Measurements from ENCODE around the gene NEBL. TPM values are rescaled to one million over a fixed set of nuclear protein-coding genes. Genes with fewer than 3 reads are reported as not detected.

Gene NEBL
- total RNA-seq, 1 donor from 2014 or later = 106 TPM

DNA sequence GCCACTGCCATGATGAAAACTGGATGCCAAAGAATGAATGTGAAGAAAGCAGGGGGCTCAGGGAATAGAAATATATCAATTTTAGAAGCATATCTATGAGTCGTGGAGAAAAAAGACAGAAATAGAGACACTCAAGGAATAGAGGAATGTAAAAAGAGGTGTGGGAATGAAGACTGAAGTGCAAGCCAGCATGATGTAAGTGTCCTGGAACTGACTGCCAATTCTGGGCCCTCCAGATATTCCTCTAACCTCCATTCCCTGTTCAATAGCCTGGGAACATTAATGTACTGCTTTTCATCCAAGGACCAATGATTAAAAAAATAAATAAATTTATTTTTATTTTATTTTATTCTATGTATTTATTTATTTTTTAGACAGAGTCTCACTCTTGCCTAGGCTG, 40.6 kb downstream of the NEBL start:
- no peaks in the 10 kb centered on the region for H3K36me3 ChIP-seq
- intact Hi-C loops (cut with DNase I) = no loop called here
- H3K4me3 ChIP-seq = no peak overlapping the region
- H3K4me1 ChIP-seq = no peaks in the 10 kb centered on the region
- DNase-seq (no peak), ATAC-seq (no peak)
- H3K27me3 ChIP-seq = no peaks in the 10 kb centered on the region
- H3K9me3 ChIP-seq = no peaks in the 10 kb centered on the region
- TF ChIP-seq, protein P1, sequence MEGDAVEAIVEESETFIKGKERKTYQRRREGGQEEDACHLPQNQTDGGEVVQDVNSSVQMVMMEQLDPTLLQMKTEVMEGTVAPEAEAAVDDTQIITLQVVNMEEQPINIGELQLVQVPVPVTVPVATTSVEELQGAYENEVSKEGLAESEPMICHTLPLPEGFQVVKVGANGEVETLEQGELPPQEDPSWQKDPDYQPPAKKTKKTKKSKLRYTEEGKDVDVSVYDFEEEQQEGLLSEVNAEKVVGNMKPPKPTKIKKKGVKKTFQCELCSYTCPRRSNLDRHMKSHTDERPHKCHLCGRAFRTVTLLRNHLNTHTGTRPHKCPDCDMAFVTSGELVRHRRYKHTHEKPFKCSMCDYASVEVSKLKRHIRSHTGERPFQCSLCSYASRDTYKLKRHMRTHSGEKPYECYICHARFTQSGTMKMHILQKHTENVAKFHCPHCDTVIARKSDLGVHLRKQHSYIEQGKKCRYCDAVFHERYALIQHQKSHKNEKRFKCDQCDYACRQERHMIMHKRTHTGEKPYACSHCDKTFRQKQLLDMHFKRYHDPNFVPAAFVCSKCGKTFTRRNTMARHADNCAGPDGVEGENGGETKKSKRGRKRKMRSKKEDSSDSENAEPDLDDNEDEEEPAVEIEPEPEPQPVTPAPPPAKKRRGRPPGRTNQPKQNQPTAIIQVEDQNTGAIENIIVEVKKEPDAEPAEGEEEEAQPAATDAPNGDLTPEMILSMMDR (IDR thresholded peaks at IDR 0.05) = no peak
- no peak overlapping the region for H3K27ac ChIP-seq

DNA sequence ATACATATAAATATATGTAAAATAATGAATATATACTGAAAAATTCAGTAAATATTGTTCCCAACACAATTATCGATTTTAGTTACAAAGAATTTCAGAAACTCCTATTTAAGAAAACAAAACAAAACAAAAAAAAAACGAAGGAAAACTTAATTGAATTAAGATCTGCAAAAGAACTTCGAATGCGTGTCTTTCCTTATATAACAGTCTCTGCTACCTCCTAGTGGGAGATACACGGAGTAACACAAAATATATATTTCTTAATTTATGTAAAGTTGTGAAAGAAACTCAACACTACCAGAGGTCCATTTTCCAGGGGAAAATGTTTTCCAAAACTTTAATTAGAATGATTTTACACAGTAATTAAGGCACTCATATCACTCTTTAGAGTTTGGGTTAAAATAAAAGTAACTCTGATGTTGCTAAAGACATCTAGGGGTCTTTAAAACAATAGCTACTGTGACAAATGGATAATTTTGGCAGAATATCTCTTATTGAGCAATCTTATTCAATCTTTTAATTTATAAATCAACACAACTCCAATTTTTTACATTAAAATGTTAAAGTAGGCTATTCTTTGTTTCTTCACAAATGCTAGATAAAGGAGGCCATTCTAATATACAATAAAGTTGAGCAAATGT, 41.6 kb downstream of the NEBL start:
- no peaks in the 10 kb centered on the region for H3K4me1 ChIP-seq
- intact Hi-C loops (cut with DNase I) = no loop called here
- TF ChIP-seq, protein P1 (IDR thresholded peaks at IDR 0.05) = peak; percentile 34
- H3K9me3 ChIP-seq = no peaks in the 10 kb centered on the region
- no peaks in the 10 kb centered on the region for H3K27me3 ChIP-seq
- no peaks in the 10 kb centered on the region for H3K36me3 ChIP-seq
- no peak overlapping the region for H3K4me3 ChIP-seq
- DNase-seq (no peak), ATAC-seq (no peak)
- no peak overlapping the region for H3K27ac ChIP-seq

- DNase-seq = no peak
- Histone ChIP-seq H3K27me3 (no peaks in the 10 kb centered on the region), H3K9me3 (no peaks in the 10 kb centered on the region), H3K27ac (no peak overlapping the region), H3K4me1 (no peaks in the 10 kb centered on the region), H3K36me3 (peaks cover 6% of the 10 kb centered on the region), H3K4me3 (no peak overlapping the region)
- no peak for ATAC-seq
- intact Hi-C loops (cut with DNase I) = no loop called here
- TF ChIP-seq, protein P1 (IDR thresholded peaks at IDR 0.05) = no peak
Observed at GRCh38 chr10:20853276-20853675, 43.8 kb downstream of the NEBL start.

GRCh38 chr10:20852303-20852702, 44.8 kb downstream of the NEBL start:
- TF ChIP-seq, protein P1 (IDR thresholded peaks at IDR 0.05) = no peak
- Histone ChIP-seq H3K4me1 (no peaks in the 10 kb centered on the region), H3K9me3 (no peaks in the 10 kb centered on the region), H3K27ac (no peak overlapping the region), H3K36me3 (peaks cover 6% of the 10 kb centered on the region), H3K27me3 (no peaks in the 10 kb centered on the region), H3K4me3 (no peak overlapping the region)
- ATAC-seq (no peak), DNase-seq (no peak)
- intact Hi-C loops (cut with DNase I) = no loop called here

GRCh38 chr10:20847512-20847911, 49.6 kb downstream of the NEBL start:
- H3K36me3 ChIP-seq = peaks cover 6% of the 10 kb centered on the region

More at GRCh38 chr10:20847512-20847911, 49.6 kb downstream of the NEBL start:
- DNase-seq (no peak), ATAC-seq (no peak)
- intact Hi-C loops (cut with DNase I) = no loop called here
- Histone ChIP-seq H3K4me3 (no peak overlapping the region), H3K27ac (no peak overlapping the region), H3K27me3 (no peaks in the 10 kb centered on the region), H3K4me1 (no peaks in the 10 kb centered on the region), H3K9me3 (no peaks in the 10 kb centered on the region)
- TF ChIP-seq, protein P1 (IDR thresholded peaks at IDR 0.05) = no peak

Data from upper lobe of right lung (tissue), 1 donor.